ENCODE measurements around the gene PPHLN1. TPM values are rescaled to one million over a fixed set of nuclear protein-coding genes. Genes with fewer than 3 reads are reported as not detected.
"Not testable (repeated sequence)": the region's sequence is repeated elsewhere in the genome, so short reads cannot be mapped to it uniquely, and the experiment has no call there.

PPHLN1 gene
- total RNA-seq, 1 donor from 2014 or later, result 62.1 TPM

DNA sequence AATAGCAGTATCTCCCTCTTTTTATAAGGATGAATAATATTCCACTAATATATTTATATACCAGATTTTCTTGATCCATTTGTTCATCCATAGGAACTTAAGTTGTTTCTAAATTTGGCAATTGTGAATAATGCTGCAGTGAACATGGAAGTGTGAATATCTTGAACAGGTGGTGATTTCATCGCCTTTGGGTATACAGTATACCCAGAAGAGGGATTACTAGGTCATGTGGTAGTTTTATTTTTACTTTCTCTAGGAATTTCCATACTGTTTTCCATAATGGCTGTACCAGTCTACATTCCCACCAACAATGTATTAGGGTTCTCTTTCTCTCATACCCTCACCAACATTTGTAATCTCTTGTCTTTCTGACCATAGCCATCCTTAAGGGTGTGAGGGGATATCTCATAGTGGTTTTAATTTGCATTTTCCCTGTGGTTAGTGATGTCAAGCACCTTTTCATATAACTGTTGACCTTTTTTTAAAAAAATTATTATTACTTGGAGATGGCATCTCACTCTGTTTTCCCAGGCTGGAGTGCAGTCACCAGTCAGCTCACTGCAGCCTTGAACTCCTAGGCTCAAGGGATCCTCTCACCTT lies 20.5 kb downstream of the PPHLN1 start:
- Histone ChIP-seq H3K27me3 (ENCODE audit: control insufficient read depth, insufficient read depth, low read length) (no peaks in the 10 kb centered on the region), H3K36me3 (ENCODE audit: control insufficient read depth, insufficient read depth, low read length) (no peaks in the 10 kb centered on the region), H3K4me3 (ENCODE audit: low read depth, low read length) (no peak overlapping the region)
- TF ChIP-seq, protein P1, sequence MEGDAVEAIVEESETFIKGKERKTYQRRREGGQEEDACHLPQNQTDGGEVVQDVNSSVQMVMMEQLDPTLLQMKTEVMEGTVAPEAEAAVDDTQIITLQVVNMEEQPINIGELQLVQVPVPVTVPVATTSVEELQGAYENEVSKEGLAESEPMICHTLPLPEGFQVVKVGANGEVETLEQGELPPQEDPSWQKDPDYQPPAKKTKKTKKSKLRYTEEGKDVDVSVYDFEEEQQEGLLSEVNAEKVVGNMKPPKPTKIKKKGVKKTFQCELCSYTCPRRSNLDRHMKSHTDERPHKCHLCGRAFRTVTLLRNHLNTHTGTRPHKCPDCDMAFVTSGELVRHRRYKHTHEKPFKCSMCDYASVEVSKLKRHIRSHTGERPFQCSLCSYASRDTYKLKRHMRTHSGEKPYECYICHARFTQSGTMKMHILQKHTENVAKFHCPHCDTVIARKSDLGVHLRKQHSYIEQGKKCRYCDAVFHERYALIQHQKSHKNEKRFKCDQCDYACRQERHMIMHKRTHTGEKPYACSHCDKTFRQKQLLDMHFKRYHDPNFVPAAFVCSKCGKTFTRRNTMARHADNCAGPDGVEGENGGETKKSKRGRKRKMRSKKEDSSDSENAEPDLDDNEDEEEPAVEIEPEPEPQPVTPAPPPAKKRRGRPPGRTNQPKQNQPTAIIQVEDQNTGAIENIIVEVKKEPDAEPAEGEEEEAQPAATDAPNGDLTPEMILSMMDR (IDR thresholded peaks at IDR 0.05; ENCODE audit: insufficient read depth, low read length, severe bottlenecking), result no peak
- FAIRE-seq (no peak), DNase-seq (ENCODE audit: low read depth) (no peak)

DNA sequence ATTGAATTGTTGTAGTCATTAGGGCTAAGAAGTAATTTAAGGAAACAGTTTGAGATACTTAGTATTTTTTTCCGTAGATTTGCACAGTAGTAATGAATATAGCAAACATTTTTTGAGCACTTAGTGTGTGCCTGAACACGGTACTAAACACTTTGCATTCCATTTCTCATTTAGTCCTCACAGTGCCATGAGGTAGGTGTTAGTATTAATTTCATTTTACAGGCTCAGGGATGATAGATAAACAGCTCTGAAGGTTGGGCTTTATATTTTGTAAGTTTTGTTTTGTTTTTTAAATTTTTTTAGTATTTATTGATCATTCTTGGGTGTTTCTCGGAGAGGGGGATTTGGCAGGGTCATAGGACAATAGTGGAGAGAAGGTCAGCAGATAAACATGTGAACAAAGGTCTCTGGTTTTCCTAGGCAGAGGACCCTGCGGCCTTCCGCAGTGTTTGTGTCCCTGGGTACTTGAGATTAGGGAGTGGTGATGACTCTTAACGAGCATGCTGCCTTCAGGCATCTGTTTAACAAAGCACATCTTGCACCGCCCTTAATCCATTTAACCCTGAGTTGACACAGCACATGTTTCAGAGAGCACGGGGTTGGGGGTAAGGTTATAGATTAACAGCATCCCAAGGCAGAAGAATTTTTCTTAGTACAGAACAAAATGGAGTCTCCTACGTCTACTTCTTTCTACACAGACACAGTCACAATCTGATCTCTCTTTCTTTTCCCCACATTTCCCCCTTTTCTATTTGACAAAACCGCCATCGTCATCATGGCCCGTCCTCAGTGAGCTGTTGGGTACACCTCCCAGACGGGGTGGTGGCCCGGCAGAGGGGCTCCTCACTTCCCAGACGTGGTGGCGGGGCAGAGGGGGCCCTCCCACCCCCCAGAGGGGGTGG lies 23.4 kb downstream of the PPHLN1 start:
- not testable (repeated sequence) for H3K27me3 ChIP-seq (ENCODE audit: control insufficient read depth, insufficient read depth, low read length); FAIRE-seq; H3K4me3 ChIP-seq (ENCODE audit: low read depth, low read length); H3K36me3 ChIP-seq (ENCODE audit: control insufficient read depth, insufficient read depth, low read length); DNase-seq (ENCODE audit: low read depth)

DNA sequence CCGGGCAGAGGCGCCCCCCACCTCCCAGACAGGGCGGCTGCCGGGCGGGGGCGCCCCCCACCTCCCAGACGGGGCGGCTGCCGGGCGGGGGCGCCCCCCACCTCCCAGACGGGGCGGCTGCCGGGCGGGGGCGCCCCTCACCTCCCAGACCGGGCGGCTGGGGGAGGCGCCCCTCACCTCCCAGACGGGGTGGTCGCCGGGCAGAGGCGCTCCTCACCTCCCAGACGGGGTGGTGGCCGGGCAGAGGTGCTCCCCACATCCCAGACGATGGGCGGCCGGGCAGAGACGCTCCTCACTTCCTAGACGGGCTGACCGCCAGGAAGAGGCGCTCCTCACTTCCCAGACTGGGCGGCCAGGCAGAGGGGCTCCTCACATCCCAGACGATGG lies 24.0 kb downstream of the PPHLN1 start:
- not testable (repeated sequence) for FAIRE-seq; DNase-seq (ENCODE audit: low read depth); H3K27me3 ChIP-seq (ENCODE audit: control insufficient read depth, insufficient read depth, low read length); H3K36me3 ChIP-seq (ENCODE audit: control insufficient read depth, insufficient read depth, low read length); H3K4me3 ChIP-seq (ENCODE audit: low read depth, low read length)

DNA sequence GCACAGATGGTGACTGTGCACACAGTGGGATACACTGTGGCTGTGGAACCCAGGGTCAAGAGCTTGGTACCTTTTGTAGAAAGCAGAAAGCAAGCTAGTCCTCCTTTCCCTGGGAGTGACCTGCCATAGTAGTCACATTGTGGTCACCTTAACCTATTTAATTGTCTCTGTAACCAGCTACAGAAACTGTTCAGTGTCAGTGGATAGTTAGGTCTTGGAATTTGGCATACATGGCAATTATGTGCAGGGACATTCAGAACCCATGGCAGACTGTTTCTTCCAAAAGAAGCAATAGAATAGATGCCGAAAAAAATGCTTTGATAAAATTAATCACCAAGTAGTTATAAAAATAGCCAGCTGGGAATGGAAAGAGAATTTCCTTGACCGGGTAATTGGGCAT lies 30.4 kb downstream of the PPHLN1 start:
- DNase-seq (ENCODE audit: low read depth) (no peak), FAIRE-seq (no peak)
- TF ChIP-seq, protein P1 (IDR thresholded peaks at IDR 0.05; ENCODE audit: insufficient read depth, low read length, severe bottlenecking), result no peak
- peaks cover 1% of the 10 kb centered on the region for H3K36me3 ChIP-seq (ENCODE audit: control insufficient read depth, insufficient read depth, low read length)
- H3K4me3 ChIP-seq (ENCODE audit: low read depth, low read length), result no peak overlapping the region
- H3K27me3 ChIP-seq (ENCODE audit: control insufficient read depth, insufficient read depth, low read length), result no peaks in the 10 kb centered on the region

DNA sequence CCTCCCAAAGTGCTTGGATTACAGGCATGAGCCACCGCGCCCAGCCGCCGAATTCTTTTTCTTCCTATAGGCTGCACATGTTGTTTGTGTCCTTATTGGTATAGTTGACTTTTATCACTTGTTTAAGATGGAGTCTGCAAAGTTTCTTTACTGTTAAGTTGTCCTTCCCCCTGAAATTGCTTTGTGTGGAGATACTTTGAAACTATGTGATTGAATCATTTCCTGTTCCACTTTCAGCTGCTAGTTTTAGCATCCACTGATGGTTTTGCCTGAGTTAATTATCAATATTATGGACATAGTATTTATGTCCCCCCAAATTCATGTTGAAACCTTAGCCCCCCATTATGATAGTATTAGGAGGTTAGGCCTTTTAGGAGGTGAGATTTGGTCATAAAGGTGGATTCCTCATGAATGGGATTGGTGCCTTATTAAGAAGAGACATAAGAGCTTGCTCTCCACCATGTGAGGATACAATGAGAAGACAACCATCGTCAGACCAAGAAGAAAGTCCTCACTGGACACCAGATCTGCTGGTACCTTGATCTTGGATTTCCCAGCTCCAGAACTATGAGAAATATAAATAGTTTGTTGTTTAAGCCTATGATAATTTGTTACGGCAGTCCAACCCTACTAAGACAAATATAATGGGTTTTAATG lies 34.9 kb downstream of the PPHLN1 start:
- no peaks in the 10 kb centered on the region for H3K27me3 ChIP-seq (ENCODE audit: control insufficient read depth, insufficient read depth, low read length)
- DNase-seq (ENCODE audit: low read depth) (no peak), FAIRE-seq (no peak)
- H3K4me3 ChIP-seq (ENCODE audit: low read depth, low read length), result no peak overlapping the region
- TF ChIP-seq, protein P1 (IDR thresholded peaks at IDR 0.05; ENCODE audit: insufficient read depth, low read length, severe bottlenecking), result no peak
- H3K36me3 ChIP-seq (ENCODE audit: control insufficient read depth, insufficient read depth, low read length), result peaks cover 1% of the 10 kb centered on the region

DNA sequence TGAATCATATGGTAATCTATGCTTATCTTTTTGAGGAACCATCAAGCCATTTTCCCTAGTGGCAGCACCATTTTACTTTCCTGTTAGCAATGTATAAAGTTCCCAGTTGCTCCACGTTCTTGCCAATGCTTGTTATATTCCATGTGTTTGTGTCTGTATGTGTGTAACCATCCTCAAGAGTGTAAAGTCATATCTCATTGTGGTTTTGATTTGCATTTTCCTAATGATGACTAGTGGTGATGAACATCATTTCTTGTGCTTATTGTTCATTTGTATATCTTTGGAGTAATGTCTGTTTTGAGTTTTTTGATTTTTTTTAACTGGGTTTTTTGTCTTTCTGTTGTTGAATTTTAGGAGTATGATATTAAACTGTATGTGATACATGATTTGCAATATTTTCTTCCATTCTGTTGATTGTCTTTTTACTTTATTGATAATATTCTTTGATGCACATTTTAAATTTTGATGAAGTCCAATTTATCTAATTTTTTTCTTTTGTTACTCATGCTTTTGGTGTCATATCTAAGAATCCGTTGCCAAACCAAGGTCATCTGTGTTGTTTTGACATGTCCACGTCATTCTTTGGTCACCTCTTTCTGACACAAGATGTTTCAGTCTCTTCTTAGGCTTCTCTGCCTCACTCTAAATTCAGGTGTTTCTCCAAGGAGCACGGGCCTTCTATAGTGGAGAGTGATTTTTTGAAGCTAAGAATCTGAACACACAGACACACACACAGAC lies 36.1 kb downstream of the PPHLN1 start:
- DNase-seq (ENCODE audit: low read depth), result peak; percentile 24
- FAIRE-seq, result no peak
- H3K27me3 ChIP-seq (ENCODE audit: control insufficient read depth, insufficient read depth, low read length), result no peaks in the 10 kb centered on the region
- H3K36me3 ChIP-seq (ENCODE audit: control insufficient read depth, insufficient read depth, low read length), result peaks cover 1% of the 10 kb centered on the region
- H3K4me3 ChIP-seq (ENCODE audit: low read depth, low read length), result no peak overlapping the region
- TF ChIP-seq, protein P1 (IDR thresholded peaks at IDR 0.05; ENCODE audit: insufficient read depth, low read length, severe bottlenecking), result no peak
